Naive thymus-derived CD4-positive, alpha-beta T cell (primary cell): ENCODE data around the gene ACAA1. TPM values are rescaled to one million over a fixed set of nuclear protein-coding genes. Genes with fewer than 3 reads are reported as not detected.

Experiments used
- ATAC-seq: fragments of 150-1000 bp; cut with Tn5 transposase; 2 replicates; pipeline ENCODE4 v1.10.0; 2021; ENCODE audit warnings: mild to moderate bottlenecking, moderate library complexity
- CTCF ChIA-PET: fragments of 350-600 bp; sonication (Branson Sonifier 250); formaldehyde crosslinking; loops from one replicate; lab custom pipeline; 2021; ENCODE audit warnings: antibody characterized with exemption; lab: Charles Lee
- POLR2A ChIA-PET: fragments of 350-600 bp; sonication (Branson Sonifier 250); formaldehyde crosslinking; loops from one replicate; lab custom pipeline; 2021; ENCODE audit warnings: antibody characterized with exemption, inconsistent platforms; lab: Charles Lee
- DNase-seq, 9 donors: peaks; one replicate each; pipeline versions ENCODE4 v3.0.0 to v3.0.0-alpha.2; 2020 to 2022; ENCODE audit warnings: mixed read lengths in 1 of 9
- H3K27ac ChIP-seq: one replicate; pipeline ENCODE4 v1.7.0; 2013; ENCODE audit warnings: mild to moderate bottlenecking, low read depth, low read length, moderate library complexity
- H3K27me3 ChIP-seq, 2 donors: one replicate each; pipeline ENCODE4 v1.7.0; 2013; ENCODE audit warnings: low read length in 2 of 2, mild to moderate bottlenecking in 2 of 2, moderate library complexity in 2 of 2; ENCODE audit not compliant: control insufficient read depth in 2 of 2, insufficient read depth in 2 of 2
- H3K36me3 ChIP-seq, 3 experiments: 1 replicate in 2 of 3; 2 replicates in 1 of 3; pipeline ENCODE4 v1.7.0; 2013; ENCODE audit warnings: low read length in 3 of 3, mild to moderate bottlenecking in 3 of 3, moderate library complexity in 1 of 3; ENCODE audit not compliant: insufficient read depth in 3 of 3, control insufficient read depth in 2 of 3
- H3K4me1 ChIP-seq, 2 donors: one replicate each; pipeline ENCODE4 v1.7.0; 2013; ENCODE audit warnings: low read length in 2 of 2, mild to moderate bottlenecking in 2 of 2, moderate library complexity in 1 of 2; ENCODE audit not compliant: control insufficient read depth in 2 of 2, insufficient read depth in 2 of 2
- H3K4me3 ChIP-seq: 2 replicates; pipeline ENCODE4 v1.7.0; 2013; ENCODE audit warnings: mild to moderate bottlenecking, low read length
- H3K9me3 ChIP-seq, 3 experiments: 1 replicate in 2 of 3; 2 replicates in 1 of 3; pipeline ENCODE4 v1.7.0; 2013; ENCODE audit warnings: low read length in 3 of 3; ENCODE audit not compliant: control insufficient read depth in 2 of 3
- H3K27ac Mint-ChIP-seq, 9 donors: one replicate each; pipeline ENCODE4 v1.8.0; 2020 to 2022; ENCODE audit warnings: mixed read lengths in 9 of 9, mild to moderate bottlenecking in 8 of 9, moderate library complexity in 5 of 9, inconsistent platforms in 2 of 9
- H3K27me3 Mint-ChIP-seq, 5 donors: one replicate each; pipeline ENCODE4 v1.8.0; 2021 to 2022; ENCODE audit warnings: mixed read lengths in 5 of 5, mild to moderate bottlenecking in 1 of 5
- H3K36me3 Mint-ChIP-seq, 5 donors: one replicate each; pipeline ENCODE4 v1.8.0; 2020 to 2022; ENCODE audit warnings: mixed read lengths in 5 of 5, mild to moderate bottlenecking in 3 of 5, inconsistent platforms in 1 of 5
- H3K4me1 Mint-ChIP-seq, 7 donors: one replicate each; pipeline ENCODE4 v1.8.0; 2020 to 2022; ENCODE audit warnings: mixed read lengths in 7 of 7, mild to moderate bottlenecking in 3 of 7, inconsistent platforms in 1 of 7
- H3K4me3 Mint-ChIP-seq, 10 donors: one replicate each; pipeline ENCODE4 v1.8.0; 2020 to 2022; ENCODE audit warnings: mild to moderate bottlenecking in 10 of 10, mixed read lengths in 10 of 10, moderate library complexity in 6 of 10, inconsistent platforms in 2 of 10
- H3K9me3 Mint-ChIP-seq, 11 donors: one replicate each; pipeline ENCODE4 v1.8.0; 2020 to 2022; ENCODE audit warnings: mixed read lengths in 11 of 11, mild to moderate bottlenecking in 4 of 11, inconsistent platforms in 1 of 11, moderate library complexity in 1 of 11
- intact Hi-C, 2 donors: fragments of 100-400 bp; cut with micrococcal nuclease; formaldehyde crosslinking; loops; one replicate each; pipeline ENCODE4 v1.15.1; 2023
- polyA plus RNA-seq, 2 donors: library from polyadenylated mRNA; unstranded; fragments of 300-500 nt; fragmentation: Illumina TruSeq; gene quantifications; one replicate each; pipeline ENCODE4 v1.2.3, GENCODE V29; 2021
- total RNA-seq, 6 experiments: library from RNA in 5 of 6; stranded (reverse) in 5 of 6; gene quantifications; 1 replicate in 5 of 6; 2 replicates in 1 of 6; pipeline ENCODE4 v1.2.3 and lab custom pipeline; 2021 to 2026

Gene ACAA1
- total and polyA plus RNA-seq, 7 experiments from 2014 or later, result 64.4 to 129 (median 90.1) TPM

DNA sequence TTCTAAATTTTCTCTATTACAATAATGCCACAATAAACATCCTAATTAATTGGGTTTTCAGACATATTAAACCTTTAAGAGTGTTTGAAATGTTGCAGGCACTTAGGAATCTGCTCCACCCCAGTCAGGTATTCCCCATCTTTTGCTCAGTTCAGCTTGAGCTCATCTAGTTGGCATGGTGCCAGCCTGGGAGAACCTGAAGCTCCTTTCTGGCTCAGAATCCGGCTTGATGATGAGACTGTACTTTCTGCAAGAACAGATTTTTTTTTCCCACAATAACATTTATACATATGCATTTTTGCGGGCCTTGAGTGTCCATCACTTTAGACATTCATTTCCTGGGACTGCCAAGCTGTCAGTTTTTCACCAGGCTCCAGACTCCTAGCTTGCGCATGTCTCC, 20.7 kb upstream of the ACAA1 start:
- no peaks in the 10 kb centered on the region for H3K9me3 ChIP-seq
- ChIA-PET CTCF (interaction anchor here (0.6 kb wide), 1 partner anchor 323 kb away, joined by 3 read pairs; no protein-coding TSS in a partner anchor), POLR2A (no interaction called here)
- H3K36me3 ChIP-seq, result no peaks in the 10 kb centered on the region
- no peak overlapping the region for H3K27ac Mint-ChIP-seq
- no peaks in the 10 kb centered on the region for H3K27me3 Mint-ChIP-seq
- ATAC-seq (no peak), DNase-seq (no peak)
- H3K9me3 Mint-ChIP-seq, result peaks cover 0 to 2% (median 0%) of the 10 kb centered on the region in 11 donors
- H3K4me3 ChIP-seq, result no peak overlapping the region
- peaks cover 0 to 27% (median 0%) of the 10 kb centered on the region in 7 donors for H3K4me1 Mint-ChIP-seq
- H3K27ac ChIP-seq, result no peak overlapping the region
- H3K36me3 Mint-ChIP-seq, result no peaks in the 10 kb centered on the region
- intact Hi-C loops, result no loop called here
- no peaks in the 10 kb centered on the region for H3K27me3 ChIP-seq
- no peak overlapping the region for H3K4me3 Mint-ChIP-seq
- no peaks in the 10 kb centered on the region for H3K4me1 ChIP-seq

DNA sequence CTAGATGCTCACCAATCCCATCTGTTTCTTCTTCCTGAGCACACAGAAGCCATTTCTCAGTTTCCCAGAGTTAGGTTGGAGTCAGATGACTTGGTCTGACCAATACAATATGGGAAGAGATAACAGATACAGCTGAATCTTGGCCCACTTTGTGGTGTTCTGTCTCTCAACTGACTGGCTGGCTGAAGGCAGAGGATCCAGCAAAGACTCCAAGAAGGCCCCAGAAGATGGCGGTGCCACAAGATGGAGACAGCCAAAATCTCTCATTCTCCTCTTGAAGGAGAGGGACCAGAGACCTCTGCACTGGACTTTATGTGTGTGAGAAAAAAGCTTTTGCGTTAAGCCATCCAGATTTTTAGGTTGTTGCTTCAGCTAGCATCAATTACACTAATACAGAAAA, 20.2 kb upstream of the ACAA1 start:
- no peaks in the 10 kb centered on the region for H3K27me3 Mint-ChIP-seq
- no peak for ATAC-seq
- Histone ChIP-seq H3K36me3 (no peaks in the 10 kb centered on the region), H3K27me3 (no peaks in the 10 kb centered on the region), H3K4me3 (no peak overlapping the region), H3K4me1 (peaks cover 0 to 3% of the 10 kb centered on the region in 2 donors), H3K9me3 (no peaks in the 10 kb centered on the region), H3K27ac (no peak overlapping the region)
- H3K4me1 Mint-ChIP-seq, result peaks cover 0 to 30% (median under 1%) of the 10 kb centered on the region in 7 donors
- intact Hi-C loops, result no loop called here
- ChIA-PET CTCF (interaction anchor here (0.6 kb wide), 1 partner anchor 323 kb away, joined by 3 read pairs; no protein-coding TSS in a partner anchor), POLR2A (interaction anchor here (1.4 kb wide), 1 partner anchor 8 kb away, joined by 4 read pairs; the partner anchor contains the start of gene OXSR1)
- no peak for DNase-seq
- H3K36me3 Mint-ChIP-seq, result no peaks in the 10 kb centered on the region
- no peak overlapping the region for H3K27ac Mint-ChIP-seq
- H3K9me3 Mint-ChIP-seq, result peaks cover 0 to 2% (median 0%) of the 10 kb centered on the region in 11 donors
- H3K4me3 Mint-ChIP-seq, result no peak overlapping the region

DNA sequence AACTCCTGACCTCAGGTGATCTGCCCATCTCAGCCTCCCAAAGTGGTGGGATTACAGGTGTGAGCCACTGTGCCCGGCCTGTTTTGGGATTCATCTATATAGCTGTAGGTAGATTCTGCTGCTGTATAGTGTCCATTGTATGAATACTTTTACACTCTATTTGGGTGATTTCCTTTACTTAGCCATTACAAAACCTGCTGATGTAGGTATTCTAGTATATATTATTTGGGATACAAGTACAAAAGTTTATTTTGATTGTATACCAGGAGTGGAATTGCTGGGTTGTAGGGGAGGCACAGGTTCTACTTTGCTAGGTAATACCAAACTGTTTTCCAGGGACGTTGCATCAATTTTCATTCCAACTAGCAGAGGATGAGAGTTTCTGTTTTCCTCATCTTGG, 18.9 kb upstream of the ACAA1 start:
- Mint-ChIP-seq H3K4me3 (no peak overlapping the region), H3K27me3 (no peaks in the 10 kb centered on the region), H3K9me3 (peaks cover 0 to 11% (median 0%) of the 10 kb centered on the region in 11 donors), H3K27ac (no peak overlapping the region), H3K36me3 (peaks cover 0 to 3% (median 0%) of the 10 kb centered on the region in 5 donors), H3K4me1 (peaks cover 8 to 43% (median 13%) of the 10 kb centered on the region in 7 donors)
- H3K27me3 ChIP-seq, result no peaks in the 10 kb centered on the region
- POLR2A ChIA-PET, result interaction anchor here (1.2 to 1.4 kb wide), 2 partner anchors 9 to 15 kb away, joined by 3 to 4 read pairs; partner anchors contain the start of gene OXSR1
- H3K4me1 ChIP-seq, result peaks cover 0 to 14% of the 10 kb centered on the region in 2 donors
- no peak for ATAC-seq
- H3K27ac ChIP-seq, result no peak overlapping the region
- intact Hi-C loops, result no loop called here
- H3K4me3 ChIP-seq, result no peak overlapping the region
- no peak for DNase-seq
- H3K36me3 ChIP-seq, result no peaks in the 10 kb centered on the region
- CTCF ChIA-PET, result interaction anchor here (0.6 kb wide), 1 partner anchor 1167 kb away, joined by 4 read pairs; no protein-coding TSS in a partner anchor
- H3K9me3 ChIP-seq, result no peaks in the 10 kb centered on the region

DNA sequence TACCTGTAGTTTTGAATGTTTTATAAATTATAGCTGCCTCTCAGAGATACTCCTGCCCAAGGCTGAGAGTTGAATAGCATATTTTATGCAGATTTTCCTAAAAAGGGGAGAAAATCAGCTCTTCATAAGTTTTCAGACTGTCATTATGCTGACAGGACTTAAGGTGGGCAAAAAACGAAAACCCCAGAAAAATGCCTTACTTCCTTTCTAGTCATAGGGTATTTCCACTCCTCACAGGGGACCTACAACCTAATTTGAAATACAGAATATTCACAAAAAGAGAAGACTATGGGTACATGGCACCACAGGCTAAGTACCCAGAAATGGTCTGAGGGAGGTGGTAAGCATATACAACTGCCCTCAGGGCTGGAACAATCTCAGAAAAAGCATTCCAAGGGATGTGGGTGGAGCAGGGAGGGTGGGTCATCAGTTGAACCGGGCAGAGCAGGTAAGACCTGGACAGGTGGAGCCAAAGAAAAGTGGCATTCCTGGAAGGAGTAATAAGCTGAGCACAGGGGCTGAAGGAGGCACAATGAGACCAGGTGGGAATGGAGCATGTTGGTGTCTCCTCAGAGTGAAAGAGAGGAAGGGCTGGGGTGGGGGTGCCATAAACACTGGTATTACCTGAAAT, 17.8 kb upstream of the ACAA1 start:
- no peaks in the 10 kb centered on the region for H3K36me3 ChIP-seq
- no peak overlapping the region for H3K4me3 Mint-ChIP-seq
- ChIA-PET CTCF (interaction anchor here (1.2 kb wide), 1 partner anchor 17 kb away, joined by 3 read pairs; no protein-coding TSS in a partner anchor), POLR2A (interaction anchor here (0.7 to 1.8 kb wide), 3 partner anchors 9 to 13 kb away, joined by 3 to 5 read pairs (median 3); partner anchors contain the start of gene OXSR1)
- intact Hi-C loops, result no loop called here
- no peaks in the 10 kb centered on the region for H3K9me3 ChIP-seq
- no peaks in the 10 kb centered on the region for H3K27me3 ChIP-seq
- H3K27ac ChIP-seq, result no peak overlapping the region
- H3K36me3 Mint-ChIP-seq, result peaks cover 0 to 3% (median 0%) of the 10 kb centered on the region in 5 donors
- H3K4me3 ChIP-seq, result no peak overlapping the region
- H3K9me3 Mint-ChIP-seq, result peaks cover 0 to 13% (median 0%) of the 10 kb centered on the region in 11 donors
- H3K27ac Mint-ChIP-seq, result no peak overlapping the region
- H3K4me1 Mint-ChIP-seq, result peaks cover 8 to 45% (median 16%) of the 10 kb centered on the region in 7 donors
- DNase-seq (no peak), ATAC-seq (no peak)
- H3K27me3 Mint-ChIP-seq, result no peaks in the 10 kb centered on the region
- peaks cover 0 to 14% of the 10 kb centered on the region in 2 donors for H3K4me1 ChIP-seq

DNA sequence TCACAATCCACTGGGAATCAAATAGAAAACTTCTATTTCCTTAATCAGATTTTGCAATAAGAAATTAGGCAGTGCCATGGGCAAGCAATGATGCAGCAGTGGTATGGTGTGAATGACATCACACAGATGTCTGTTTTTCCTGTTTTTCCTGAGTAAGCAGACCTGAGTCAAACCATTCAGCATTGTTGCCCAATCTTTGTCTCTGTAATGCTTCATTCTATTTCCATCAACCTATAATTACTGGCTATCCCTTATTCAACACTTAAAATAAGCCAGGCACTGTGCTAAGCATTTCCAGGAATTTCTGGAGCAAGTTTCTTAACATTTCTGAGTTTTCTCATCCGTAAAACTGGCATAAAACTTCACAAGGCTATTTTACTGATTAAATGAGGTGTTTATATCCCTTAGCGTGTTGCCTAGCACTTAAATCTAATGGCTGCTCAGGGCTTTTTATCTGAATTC, 17.1 kb upstream of the ACAA1 start:
- Histone ChIP-seq H3K36me3 (no peaks in the 10 kb centered on the region), H3K4me1 (peaks cover 0 to 14% of the 10 kb centered on the region in 2 donors), H3K9me3 (no peaks in the 10 kb centered on the region), H3K4me3 (no peak overlapping the region), H3K27me3 (no peaks in the 10 kb centered on the region), H3K27ac (no peak overlapping the region)
- intact Hi-C loops, result no loop called here
- CTCF ChIA-PET, result interaction anchor here (1.2 kb wide), 1 partner anchor 18 kb away, joined by 3 read pairs; no protein-coding TSS in a partner anchor
- Mint-ChIP-seq H3K4me3 (no peak overlapping the region), H3K27me3 (no peaks in the 10 kb centered on the region), H3K9me3 (peaks cover 0 to 13% (median 0%) of the 10 kb centered on the region in 11 donors), H3K27ac (no peak overlapping the region), H3K4me1 (peaks cover 12 to 48% (median 23%) of the 10 kb centered on the region in 7 donors), H3K36me3 (peaks cover 0 to 3% (median 0%) of the 10 kb centered on the region in 5 donors)
- DNase-seq, result no peak
- peak; percentile 63 for ATAC-seq
- POLR2A ChIA-PET, result interaction anchor here (0.6 to 1.8 kb wide), 4 partner anchors 11 to 348 kb away, joined by 3 to 5 read pairs (median 4); partner anchors contain the start of genes ACAA1 and OXSR1

DNA sequence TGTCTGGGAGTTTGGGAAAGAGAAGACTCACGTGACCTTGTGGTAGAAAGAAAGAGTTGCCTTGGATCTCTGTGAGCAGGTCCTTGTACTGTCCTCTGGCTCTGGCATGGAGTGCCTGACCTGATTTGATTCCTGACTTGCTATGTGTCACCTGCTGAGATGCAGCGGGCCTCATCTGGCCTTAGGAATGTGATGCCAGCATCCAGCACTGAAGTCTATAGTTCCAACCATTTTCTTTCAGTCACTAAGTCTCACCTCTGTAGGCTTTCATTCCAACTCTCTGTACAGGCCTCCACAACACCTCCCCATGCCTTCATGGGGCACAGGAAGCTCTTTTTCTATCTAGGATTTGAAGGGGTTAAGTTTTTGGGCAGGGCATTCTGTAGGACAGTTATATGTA, 16.3 kb upstream of the ACAA1 start:
- ATAC-seq, result no peak
- Histone ChIP-seq H3K36me3 (no peaks in the 10 kb centered on the region), H3K4me1 (peaks cover 0 to 14% of the 10 kb centered on the region in 2 donors), H3K27ac (no peak overlapping the region), H3K9me3 (no peaks in the 10 kb centered on the region), H3K27me3 (no peaks in the 10 kb centered on the region), H3K4me3 (no peak overlapping the region)
- intact Hi-C loops, result no loop called here
- POLR2A ChIA-PET, result interaction anchor here (0.6 to 1.8 kb wide), 3 partner anchors 12 to 349 kb away, joined by 3 to 5 read pairs (median 4); partner anchors contain the start of genes ACAA1 and OXSR1
- CTCF ChIA-PET, result interaction anchor here (0.6 to 1.2 kb wide), 3 partner anchors 19 to 830 kb away, joined by 3 read pairs; no protein-coding TSS in a partner anchor
- Mint-ChIP-seq H3K27ac (peak overlapping the region in 1 of 9 donors; percentile 5), H3K9me3 (peaks cover 0 to 13% (median 0%) of the 10 kb centered on the region in 11 donors), H3K36me3 (peaks cover 0 to 3% (median 0%) of the 10 kb centered on the region in 5 donors), H3K4me1 (peaks cover 12 to 48% (median 25%) of the 10 kb centered on the region in 7 donors), H3K27me3 (no peaks in the 10 kb centered on the region), H3K4me3 (no peak overlapping the region)
- DNase-seq, result no peak
